Liver (tissue), 9 donors: ENCODE results near the gene PROCA1. TPM values are rescaled to one million over a fixed set of nuclear protein-coding genes. Genes with fewer than 3 reads are reported as not detected.

Experiments
- DNase-seq: peaks from one replicate; pipeline ENCODE4 v3.0.0-alpha.2; 2017; ENCODE audit warnings: low spot score
- H3K27ac ChIP-seq, 2 donors: one replicate each; pipeline ENCODE4 v1.7.0; 2013; ENCODE audit warnings: inconsistent platforms in 2 of 2, low read length in 2 of 2, control low read depth in 1 of 2, low read depth in 1 of 2, mild to moderate bottlenecking in 1 of 2
- H3K27me3 ChIP-seq, 4 donors: one replicate each; pipeline versions ENCODE4 v1.6.1 to v1.7.0; 2013; ENCODE audit warnings: low read length in 3 of 4, inconsistent platforms in 1 of 4, mild to moderate bottlenecking in 1 of 4, moderate library complexity in 1 of 4; ENCODE audit not compliant: control insufficient read depth in 4 of 4, insufficient read depth in 4 of 4
- H3K36me3 ChIP-seq, 4 donors: one replicate each; pipeline versions ENCODE4 v1.6.1 to v1.7.0; 2013; ENCODE audit warnings: low read length in 3 of 4, mild to moderate bottlenecking in 3 of 4, low read depth in 1 of 4, moderate library complexity in 1 of 4; ENCODE audit not compliant: control insufficient read depth in 4 of 4, insufficient read depth in 3 of 4
- H3K4me1 ChIP-seq, 4 donors: one replicate each; pipeline versions ENCODE4 v1.6.1 to v1.7.0; 2013; ENCODE audit warnings: low read length in 3 of 4, mild to moderate bottlenecking in 3 of 4, moderate library complexity in 1 of 4; ENCODE audit not compliant: control insufficient read depth in 4 of 4, insufficient read depth in 4 of 4
- H3K4me3 ChIP-seq, 3 donors: one replicate each; pipeline versions ENCODE4 v1.6.1 to v1.7.0; 2013; ENCODE audit warnings: low read length in 3 of 3, control low read depth in 1 of 3, low read depth in 1 of 3, mild to moderate bottlenecking in 1 of 3
- H3K9ac ChIP-seq, 2 donors: one replicate each; pipeline ENCODE4 v1.7.0; 2013; ENCODE audit warnings: low read length in 2 of 2, mild to moderate bottlenecking in 2 of 2, moderate library complexity in 2 of 2, control low read depth in 1 of 2, low read depth in 1 of 2
- H3K9me3 ChIP-seq, 4 donors: one replicate each; pipeline versions ENCODE4 v1.6.1 to v1.7.0; 2013; ENCODE audit warnings: low read length in 3 of 4; ENCODE audit not compliant: control insufficient read depth in 4 of 4
- EGR1 ChIP-seq, 2 donors: IDR thresholded peaks; 2 replicates each; pipeline ENCODE4 v1.6.1; 2016 to 2018; ENCODE audit warnings: antibody characterized with exemption in 2 of 2, low read depth in 2 of 2
- FOXA1 ChIP-seq: IDR thresholded peaks from 2 replicates; pipeline ENCODE4 v1.6.1; 2016; ENCODE audit warnings: antibody characterized with exemption
- FOXA2 ChIP-seq: IDR thresholded peaks from 2 replicates; pipeline ENCODE4 v1.6.1; 2016; ENCODE audit warnings: antibody characterized with exemption
- GABPA ChIP-seq, 2 donors: IDR thresholded peaks in 1 of 2; conservative IDR thresholded peaks in 1 of 2; 2 replicates each; pipeline ENCODE4 v1.6.1; 2016; ENCODE audit warnings: antibody characterized with exemption in 2 of 2, mild to moderate bottlenecking in 1 of 2, moderate library complexity in 1 of 2
- HNF4A ChIP-seq, 2 donors: conservative IDR thresholded peaks; 2 replicates each; pipeline ENCODE4 v1.6.1; 2016; ENCODE audit warnings: antibody characterized with exemption in 2 of 2, mild to moderate bottlenecking in 2 of 2
- HNF4G ChIP-seq: IDR thresholded peaks from 2 replicates; pipeline ENCODE4 v1.6.1; 2016; ENCODE audit warnings: antibody characterized with exemption
- JUND ChIP-seq, 2 donors: IDR thresholded peaks; 2 replicates each; pipeline ENCODE4 v1.6.1; 2016; ENCODE audit warnings: antibody characterized with exemption in 2 of 2
- MAX ChIP-seq: IDR thresholded peaks from 2 replicates; pipeline ENCODE4 v1.6.1; 2016; ENCODE audit warnings: antibody characterized with exemption
- NR2F2 ChIP-seq: IDR thresholded peaks from 2 replicates; pipeline ENCODE4 v1.6.1; 2016; ENCODE audit warnings: antibody characterized with exemption
- RAD21 ChIP-seq, 2 donors: IDR thresholded peaks; 2 replicates each; pipeline ENCODE4 v1.6.1; 2016; ENCODE audit warnings: antibody characterized with exemption in 2 of 2, mild to moderate bottlenecking in 2 of 2
- RXRA ChIP-seq, 2 donors: IDR thresholded peaks; 2 replicates each; pipeline ENCODE4 v1.6.1; 2017 to 2018; ENCODE audit warnings: antibody characterized with exemption in 2 of 2, mild to moderate bottlenecking in 1 of 2
- SP1 ChIP-seq: IDR thresholded peaks from 2 replicates; pipeline ENCODE4 v1.6.1; 2018; ENCODE audit warnings: antibody characterized with exemption, mild to moderate bottlenecking
- TAF1 ChIP-seq: conservative IDR thresholded peaks from 2 replicates; pipeline ENCODE4 v1.6.1; 2016; ENCODE audit warnings: antibody characterized with exemption, mild to moderate bottlenecking
- YY1 ChIP-seq: IDR thresholded peaks from 2 replicates; pipeline ENCODE4 v1.6.1; 2016; ENCODE audit warnings: antibody characterized with exemption, mild to moderate bottlenecking
- WGBS: extraction: QIAGEN DNeasy Blood & Tissue Kit; methylation state at CpG from one replicate; pipeline ENCODE4 v1.1.7; 2013; 5-methylcytosine and 5-hydroxymethylcytosine counted together
- polyA plus RNA-seq, 2 donors: library from polyadenylated mRNA; stranded (reverse) in 1 of 2; unstranded in 1 of 2; fragments of 200-250 nt in 1 of 2; fragments of >200 nt in 1 of 2; fragmentation: Nextera tagmentation in 1 of 2; extraction: Ambion mirVana in 1 of 2; gene quantifications; one replicate each; pipeline versions ENCODE4 v1.2.1 to v1.2.3, GENCODE V29; 2013 to 2015
- total RNA-seq, 2 donors: library from RNA; depleted of rRNA; stranded (reverse); fragments of >200 nt; gene quantifications; one replicate each; pipeline ENCODE4 v1.2.3, GENCODE V29; 2014
- TF ChIP-seq, protein P1 (sequence below): IDR thresholded peaks from 2 replicates; pipeline ENCODE4 v1.6.1; 2016; ENCODE audit warnings: antibody characterized with exemption
- TF ChIP-seq, protein P2 (sequence below): IDR thresholded peaks from 2 replicates; pipeline ENCODE4 v1.6.1; 2016; ENCODE audit warnings: antibody characterized with exemption, mild to moderate bottlenecking
- TF ChIP-seq, protein P3 (sequence below): fragments of 150-350 bp; IDR thresholded peaks from 2 replicates; pipeline ENCODE4 v1.5.1; 2017; ENCODE audit warnings: improper control_type of control experiment, low read depth, low read length; ENCODE audit not compliant: missing input control
- donor health status: healthy.
- donor health status: healthy.
- donor health status: healthy.
- donor health status: healthy.
- donor health status: healthy.

The PROCA1 gene
- total and polyA plus RNA-seq, 4 donors: 0.16 to 0.65 (median 0.35) TPM

DNA sequence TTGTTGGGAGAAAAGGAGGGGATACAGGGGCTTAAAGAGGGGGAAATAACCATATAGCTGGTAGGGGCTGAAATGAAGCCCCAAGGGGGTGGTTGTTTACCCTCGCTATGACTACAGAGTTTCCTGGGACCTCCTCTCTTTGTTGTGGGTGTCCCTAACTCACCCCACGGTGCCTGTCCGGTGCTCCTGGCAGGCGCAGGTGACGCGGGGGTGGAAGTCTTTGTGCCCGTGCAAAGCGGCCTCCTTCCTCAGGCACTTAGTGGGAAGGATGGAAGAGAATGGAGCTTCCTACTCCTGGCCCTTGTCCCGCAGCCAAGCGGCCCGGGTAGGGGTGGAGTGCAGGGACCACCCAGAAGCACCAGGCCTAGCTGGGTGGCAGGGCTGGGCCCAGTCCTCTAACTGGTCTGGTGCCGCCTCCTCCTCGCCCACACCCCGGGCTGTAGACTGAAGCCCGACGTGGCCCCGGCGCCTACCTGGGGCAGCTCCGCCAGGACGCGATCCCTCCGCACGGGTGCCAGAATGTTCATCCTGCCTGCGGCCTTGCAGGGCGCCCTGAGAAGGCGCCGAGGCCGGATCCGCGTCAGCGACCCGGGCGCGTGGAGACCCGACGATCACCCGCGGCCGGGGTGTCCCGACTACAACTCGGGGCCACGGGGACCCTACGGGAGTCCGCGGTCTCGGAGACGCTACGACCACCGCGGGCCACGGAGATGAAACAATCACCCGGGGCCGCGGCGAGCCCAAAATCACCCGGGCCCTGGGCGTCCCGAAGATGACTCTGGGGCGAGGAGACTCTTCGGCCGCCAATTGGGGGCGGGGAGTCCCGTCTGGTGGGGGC, 5.3 kb upstream of the PROCA1 start (continued):
- TF ChIP-seq, protein P1, sequence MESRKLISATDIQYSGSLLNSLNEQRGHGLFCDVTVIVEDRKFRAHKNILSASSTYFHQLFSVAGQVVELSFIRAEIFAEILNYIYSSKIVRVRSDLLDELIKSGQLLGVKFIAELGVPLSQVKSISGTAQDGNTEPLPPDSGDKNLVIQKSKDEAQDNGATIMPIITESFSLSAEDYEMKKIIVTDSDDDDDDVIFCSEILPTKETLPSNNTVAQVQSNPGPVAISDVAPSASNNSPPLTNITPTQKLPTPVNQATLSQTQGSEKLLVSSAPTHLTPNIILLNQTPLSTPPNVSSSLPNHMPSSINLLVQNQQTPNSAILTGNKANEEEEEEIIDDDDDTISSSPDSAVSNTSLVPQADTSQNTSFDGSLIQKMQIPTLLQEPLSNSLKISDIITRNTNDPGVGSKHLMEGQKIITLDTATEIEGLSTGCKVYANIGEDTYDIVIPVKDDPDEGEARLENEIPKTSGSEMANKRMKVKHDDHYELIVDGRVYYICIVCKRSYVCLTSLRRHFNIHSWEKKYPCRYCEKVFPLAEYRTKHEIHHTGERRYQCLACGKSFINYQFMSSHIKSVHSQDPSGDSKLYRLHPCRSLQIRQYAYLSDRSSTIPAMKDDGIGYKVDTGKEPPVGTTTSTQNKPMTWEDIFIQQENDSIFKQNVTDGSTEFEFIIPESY: no peak
- TF ChIP-seq HNF4A (conservative IDR thresholded peaks at IDR 0.05) (no peak), YY1 (no peak), SP1 (no peak), EGR1 (IDR thresholded peaks at IDR 0.05; ENCODE audit: low read depth in 2 of 2) (no peak), FOXA2 (no peak)
- TF ChIP-seq, protein P2, sequence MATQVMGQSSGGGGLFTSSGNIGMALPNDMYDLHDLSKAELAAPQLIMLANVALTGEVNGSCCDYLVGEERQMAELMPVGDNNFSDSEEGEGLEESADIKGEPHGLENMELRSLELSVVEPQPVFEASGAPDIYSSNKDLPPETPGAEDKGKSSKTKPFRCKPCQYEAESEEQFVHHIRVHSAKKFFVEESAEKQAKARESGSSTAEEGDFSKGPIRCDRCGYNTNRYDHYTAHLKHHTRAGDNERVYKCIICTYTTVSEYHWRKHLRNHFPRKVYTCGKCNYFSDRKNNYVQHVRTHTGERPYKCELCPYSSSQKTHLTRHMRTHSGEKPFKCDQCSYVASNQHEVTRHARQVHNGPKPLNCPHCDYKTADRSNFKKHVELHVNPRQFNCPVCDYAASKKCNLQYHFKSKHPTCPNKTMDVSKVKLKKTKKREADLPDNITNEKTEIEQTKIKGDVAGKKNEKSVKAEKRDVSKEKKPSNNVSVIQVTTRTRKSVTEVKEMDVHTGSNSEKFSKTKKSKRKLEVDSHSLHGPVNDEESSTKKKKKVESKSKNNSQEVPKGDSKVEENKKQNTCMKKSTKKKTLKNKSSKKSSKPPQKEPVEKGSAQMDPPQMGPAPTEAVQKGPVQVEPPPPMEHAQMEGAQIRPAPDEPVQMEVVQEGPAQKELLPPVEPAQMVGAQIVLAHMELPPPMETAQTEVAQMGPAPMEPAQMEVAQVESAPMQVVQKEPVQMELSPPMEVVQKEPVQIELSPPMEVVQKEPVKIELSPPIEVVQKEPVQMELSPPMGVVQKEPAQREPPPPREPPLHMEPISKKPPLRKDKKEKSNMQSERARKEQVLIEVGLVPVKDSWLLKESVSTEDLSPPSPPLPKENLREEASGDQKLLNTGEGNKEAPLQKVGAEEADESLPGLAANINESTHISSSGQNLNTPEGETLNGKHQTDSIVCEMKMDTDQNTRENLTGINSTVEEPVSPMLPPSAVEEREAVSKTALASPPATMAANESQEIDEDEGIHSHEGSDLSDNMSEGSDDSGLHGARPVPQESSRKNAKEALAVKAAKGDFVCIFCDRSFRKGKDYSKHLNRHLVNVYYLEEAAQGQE: no peak

DNA sequence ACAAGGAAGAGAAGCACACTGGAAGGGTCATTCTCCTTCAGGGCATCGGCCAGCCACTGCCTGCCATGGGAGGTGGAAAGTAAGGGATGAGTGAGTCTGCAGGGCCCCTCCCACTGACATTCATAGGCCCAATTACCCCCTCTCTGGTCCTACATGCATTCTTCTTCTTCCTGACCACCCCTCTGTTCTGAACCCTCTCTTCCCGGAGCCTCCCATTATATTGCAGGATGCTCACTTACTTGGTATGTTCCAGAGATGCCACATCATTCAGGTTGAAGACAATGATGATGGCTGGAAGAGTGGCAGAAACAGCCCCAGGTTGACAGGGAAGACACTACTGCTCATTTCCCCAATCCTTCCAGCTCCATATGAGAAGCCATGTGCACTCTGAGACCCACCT, 3.5 kb upstream of the PROCA1 start:
- no peak for TF ChIP-seq YY1
- TF ChIP-seq RXRA (IDR thresholded peaks at IDR 0.05): no peak
- TF ChIP-seq HNF4A (conservative IDR thresholded peaks at IDR 0.05): no peak
- no peak for TF ChIP-seq MAX
- no peak for TF ChIP-seq TAF1
- no peak for TF ChIP-seq FOXA1
- TF ChIP-seq, protein P3, sequence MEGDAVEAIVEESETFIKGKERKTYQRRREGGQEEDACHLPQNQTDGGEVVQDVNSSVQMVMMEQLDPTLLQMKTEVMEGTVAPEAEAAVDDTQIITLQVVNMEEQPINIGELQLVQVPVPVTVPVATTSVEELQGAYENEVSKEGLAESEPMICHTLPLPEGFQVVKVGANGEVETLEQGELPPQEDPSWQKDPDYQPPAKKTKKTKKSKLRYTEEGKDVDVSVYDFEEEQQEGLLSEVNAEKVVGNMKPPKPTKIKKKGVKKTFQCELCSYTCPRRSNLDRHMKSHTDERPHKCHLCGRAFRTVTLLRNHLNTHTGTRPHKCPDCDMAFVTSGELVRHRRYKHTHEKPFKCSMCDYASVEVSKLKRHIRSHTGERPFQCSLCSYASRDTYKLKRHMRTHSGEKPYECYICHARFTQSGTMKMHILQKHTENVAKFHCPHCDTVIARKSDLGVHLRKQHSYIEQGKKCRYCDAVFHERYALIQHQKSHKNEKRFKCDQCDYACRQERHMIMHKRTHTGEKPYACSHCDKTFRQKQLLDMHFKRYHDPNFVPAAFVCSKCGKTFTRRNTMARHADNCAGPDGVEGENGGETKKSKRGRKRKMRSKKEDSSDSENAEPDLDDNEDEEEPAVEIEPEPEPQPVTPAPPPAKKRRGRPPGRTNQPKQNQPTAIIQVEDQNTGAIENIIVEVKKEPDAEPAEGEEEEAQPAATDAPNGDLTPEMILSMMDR: no peak
- TF ChIP-seq, protein P1: no peak
- TF ChIP-seq GABPA (IDR thresholded peaks at IDR 0.05 in 1 of 2, conservative IDR thresholded peaks at IDR 0.05 in 1 of 2): no peak
- no peak for TF ChIP-seq NR2F2
- TF ChIP-seq, protein P2: no peak
- no peak for TF ChIP-seq HNF4G
- no peak for TF ChIP-seq RAD21 (IDR thresholded peaks at IDR 0.05)
- no peak for TF ChIP-seq FOXA2
- no peak for TF ChIP-seq JUND (IDR thresholded peaks at IDR 0.05)
- Histone ChIP-seq H3K27ac (no peak overlapping the region), H3K36me3 (no peaks in the 10 kb centered on the region), H3K4me3 (no peak overlapping the region), H3K27me3 (no peaks in the 10 kb centered on the region), H3K4me1 (peaks cover 2 to 23% (median 11%) of the 10 kb centered on the region in 4 donors), H3K9ac (no peak overlapping the region), H3K9me3 (no peaks in the 10 kb centered on the region)
- 96% methylated on average over 2 of the region's 2 CpGs for WGBS
- no peak for DNase-seq
